ENCODE measurements around the gene GPRIN1. TPM values are rescaled to one million over a fixed set of nuclear protein-coding genes. Genes with fewer than 3 reads are reported as not detected.

GPRIN1 gene
- total RNA-seq, 1 donor from 2014 or later = 0.67 TPM

DNA sequence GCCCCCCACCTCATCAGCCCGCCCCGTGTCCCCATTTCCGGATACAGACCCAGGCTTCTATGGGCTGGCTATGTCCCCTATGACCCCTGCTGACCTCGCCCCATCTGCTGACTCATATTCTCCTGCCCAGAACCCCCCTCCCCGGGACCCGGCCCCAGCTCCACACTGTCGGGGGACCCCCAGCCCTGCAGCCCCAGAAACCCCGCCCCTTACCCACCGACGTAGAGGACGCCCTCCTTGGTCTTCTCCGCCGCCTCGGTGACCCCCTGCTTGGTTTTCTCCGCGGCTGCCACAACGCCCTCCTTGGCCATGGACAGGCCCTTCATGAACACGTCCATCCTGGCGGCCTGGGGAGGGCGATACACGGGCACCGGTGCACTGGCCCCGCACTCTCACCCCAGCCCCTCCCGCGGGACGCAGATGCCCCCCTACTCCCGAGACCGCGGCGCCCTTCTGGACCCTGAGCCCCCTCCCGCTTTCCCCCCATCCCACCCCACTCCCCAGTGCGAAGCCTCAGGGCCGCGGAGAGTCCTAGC, 19.4 kb upstream of the GPRIN1 start:
- Mint-ChIP-seq H3K4me1 (peaks cover 34% of the 10 kb centered on the region), H3K4me3 (peak overlapping the region; percentile 74), H3K27ac (no peak overlapping the region), H3K36me3 (no peaks in the 10 kb centered on the region), H3K9me3 (peaks cover 2% of the 10 kb centered on the region), H3K27me3 (ENCODE audit: insufficient read depth, low read depth) (peaks cover 68% of the 10 kb centered on the region)
- TF ChIP-seq, protein P1, sequence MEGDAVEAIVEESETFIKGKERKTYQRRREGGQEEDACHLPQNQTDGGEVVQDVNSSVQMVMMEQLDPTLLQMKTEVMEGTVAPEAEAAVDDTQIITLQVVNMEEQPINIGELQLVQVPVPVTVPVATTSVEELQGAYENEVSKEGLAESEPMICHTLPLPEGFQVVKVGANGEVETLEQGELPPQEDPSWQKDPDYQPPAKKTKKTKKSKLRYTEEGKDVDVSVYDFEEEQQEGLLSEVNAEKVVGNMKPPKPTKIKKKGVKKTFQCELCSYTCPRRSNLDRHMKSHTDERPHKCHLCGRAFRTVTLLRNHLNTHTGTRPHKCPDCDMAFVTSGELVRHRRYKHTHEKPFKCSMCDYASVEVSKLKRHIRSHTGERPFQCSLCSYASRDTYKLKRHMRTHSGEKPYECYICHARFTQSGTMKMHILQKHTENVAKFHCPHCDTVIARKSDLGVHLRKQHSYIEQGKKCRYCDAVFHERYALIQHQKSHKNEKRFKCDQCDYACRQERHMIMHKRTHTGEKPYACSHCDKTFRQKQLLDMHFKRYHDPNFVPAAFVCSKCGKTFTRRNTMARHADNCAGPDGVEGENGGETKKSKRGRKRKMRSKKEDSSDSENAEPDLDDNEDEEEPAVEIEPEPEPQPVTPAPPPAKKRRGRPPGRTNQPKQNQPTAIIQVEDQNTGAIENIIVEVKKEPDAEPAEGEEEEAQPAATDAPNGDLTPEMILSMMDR (IDR thresholded peaks at IDR 0.05) = no peak
- TF ChIP-seq EZH2phosphoT487 (IDR thresholded peaks at IDR 0.05) = no peak
- TF ChIP-seq EZH2 (IDR thresholded peaks at IDR 0.05) = no peak
- H3K36me3 ChIP-seq = no peaks in the 10 kb centered on the region
- H3K27me3 ChIP-seq = peaks cover 94% of the 10 kb centered on the region
- peaks cover 24% of the 10 kb centered on the region for H3K4me1 ChIP-seq
- H3K27ac ChIP-seq = no peak overlapping the region
- peak overlapping the region; percentile 84 for H3K4me2 ChIP-seq
- H4K20me1 ChIP-seq (ENCODE audit: low read depth) = peaks cover 23% of the 10 kb centered on the region
- no peak for DNase-seq (ENCODE audit: low spot score)
- H3K4me3 ChIP-seq = peak overlapping the region; percentile 54
- peak overlapping the region; percentile 27 for H2AFZ ChIP-seq (replicated peaks)
- no peaks in the 10 kb centered on the region for H3K79me2 ChIP-seq (ENCODE audit: low read depth)
- H3K9ac ChIP-seq = no peak overlapping the region
- H3K9me3 ChIP-seq (ENCODE audit: low read depth) = no peaks in the 10 kb centered on the region
- H3F3A ChIP-seq (ENCODE audit: low read depth) = peaks cover 21% of the 10 kb centered on the region

DNA sequence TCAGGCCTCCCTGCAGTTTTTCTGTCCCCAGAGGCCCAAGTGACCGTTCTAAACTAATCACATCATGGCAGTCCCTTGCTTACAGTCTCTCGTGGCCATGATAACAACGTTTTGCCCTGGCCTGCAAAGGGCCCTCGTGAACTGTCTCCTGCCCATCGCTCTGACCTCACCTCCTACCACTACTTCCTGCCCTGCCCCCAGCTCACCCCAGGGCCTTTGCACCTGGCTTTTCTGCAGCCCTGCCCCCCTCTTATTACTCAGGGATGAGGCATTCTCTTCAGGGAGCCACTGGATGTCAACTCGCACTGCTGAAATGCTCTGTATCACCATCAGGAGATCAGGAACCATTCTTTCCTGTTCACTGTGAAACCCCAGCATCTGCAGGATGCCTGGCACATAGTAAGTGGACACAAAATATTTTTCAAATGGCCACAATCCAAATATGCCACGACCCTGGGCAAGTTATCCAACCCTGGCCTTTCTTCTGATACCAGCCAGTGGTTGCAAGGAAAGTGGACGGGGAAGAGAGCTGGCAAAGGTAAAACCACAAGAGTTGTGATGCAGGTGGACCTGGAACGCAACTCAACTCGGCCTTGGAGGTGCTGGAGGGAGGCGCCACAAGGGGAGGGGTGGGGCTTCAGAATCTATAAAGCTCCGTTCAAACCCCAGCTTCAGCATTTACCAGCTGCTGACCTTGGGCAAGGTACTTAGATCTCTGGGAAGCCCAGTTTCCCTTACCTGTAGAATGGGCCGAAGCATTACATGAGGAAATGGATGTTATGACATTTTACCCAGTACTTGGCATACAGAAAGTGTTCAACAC, 18.7 kb upstream of the GPRIN1 start:
- Histone ChIP-seq H3K4me3 (no peak overlapping the region), H3K4me1 (peaks cover 18% of the 10 kb centered on the region), H3K27me3 (peaks cover 87% of the 10 kb centered on the region), H3K79me2 (ENCODE audit: low read depth) (no peaks in the 10 kb centered on the region), H2AFZ (replicated peaks) (no peak overlapping the region), H3K36me3 (no peaks in the 10 kb centered on the region), H3F3A (ENCODE audit: low read depth) (peaks cover 18% of the 10 kb centered on the region), H3K27ac (no peak overlapping the region), H4K20me1 (ENCODE audit: low read depth) (peaks cover 23% of the 10 kb centered on the region), H3K4me2 (no peak overlapping the region), H3K9ac (no peak overlapping the region), H3K9me3 (ENCODE audit: low read depth) (no peaks in the 10 kb centered on the region)
- Mint-ChIP-seq H3K4me1 (peaks cover 32% of the 10 kb centered on the region), H3K36me3 (no peaks in the 10 kb centered on the region), H3K27me3 (ENCODE audit: insufficient read depth, low read depth) (peaks cover 62% of the 10 kb centered on the region), H3K27ac (no peak overlapping the region), H3K4me3 (peak overlapping the region; percentile 71), H3K9me3 (peaks cover 2% of the 10 kb centered on the region)
- TF ChIP-seq EZH2phosphoT487 (IDR thresholded peaks at IDR 0.05) (no peak), EZH2 (IDR thresholded peaks at IDR 0.05) (no peak)
- TF ChIP-seq, protein P1 (IDR thresholded peaks at IDR 0.05) = no peak
- DNase-seq (ENCODE audit: low spot score) = no peak

DNA sequence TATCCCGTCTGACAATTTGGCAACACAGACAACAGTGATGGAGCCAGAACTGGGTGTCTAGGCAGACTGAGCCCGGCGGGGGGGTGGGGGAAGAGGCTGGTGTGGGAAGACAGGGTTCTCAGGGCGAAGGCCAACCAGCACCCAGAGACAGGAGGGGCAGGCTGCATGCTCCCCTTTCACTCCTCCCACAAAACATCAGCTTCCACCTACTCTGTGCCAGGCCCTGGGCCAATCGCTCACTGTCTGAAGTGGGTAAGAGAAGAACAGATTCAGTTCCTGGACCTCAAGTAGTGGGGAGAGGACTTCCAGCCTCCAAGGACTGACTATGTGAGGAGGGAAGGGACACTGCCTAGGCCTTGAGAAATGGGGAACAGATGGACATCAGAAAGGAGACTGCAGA, 17.6 kb upstream of the GPRIN1 start:
- Histone ChIP-seq H3K4me3 (no peak overlapping the region), H3K79me2 (ENCODE audit: low read depth) (no peaks in the 10 kb centered on the region), H2AFZ (replicated peaks) (no peak overlapping the region), H3K4me1 (peaks cover 15% of the 10 kb centered on the region), H3K36me3 (no peaks in the 10 kb centered on the region), H3K9me3 (ENCODE audit: low read depth) (no peaks in the 10 kb centered on the region), H3K27me3 (peaks cover 77% of the 10 kb centered on the region), H3F3A (ENCODE audit: low read depth) (peaks cover 16% of the 10 kb centered on the region), H4K20me1 (ENCODE audit: low read depth) (peaks cover 23% of the 10 kb centered on the region), H3K27ac (no peak overlapping the region), H3K9ac (no peak overlapping the region), H3K4me2 (no peak overlapping the region)
- Mint-ChIP-seq H3K36me3 (no peaks in the 10 kb centered on the region), H3K27me3 (ENCODE audit: insufficient read depth, low read depth) (peaks cover 61% of the 10 kb centered on the region), H3K4me1 (peaks cover 29% of the 10 kb centered on the region), H3K4me3 (no peak overlapping the region), H3K27ac (no peak overlapping the region), H3K9me3 (peaks cover 2% of the 10 kb centered on the region)
- TF ChIP-seq EZH2phosphoT487 (IDR thresholded peaks at IDR 0.05) = no peak
- TF ChIP-seq EZH2 (IDR thresholded peaks at IDR 0.05) = no peak
- TF ChIP-seq, protein P1 (IDR thresholded peaks at IDR 0.05) = no peak
- DNase-seq (ENCODE audit: low spot score) = no peak
